HCT116 (cell line): ENCODE measurements around the gene NPNT. TPM values are rescaled to one million over a fixed set of nuclear protein-coding genes. Genes with fewer than 3 reads are reported as not detected.

Source experiments
- ATAC-seq: fragments of 200-7000 bp; cut with Tn5 transposase; 2 replicates; pipeline ENCODE4 v1.9.1; 2020; ENCODE audit warnings: mild to moderate bottlenecking, moderate library complexity
- BruUV-seq: library from RNA; stranded (reverse); fragments of 400-500 nt; replicated peaks from 2 replicates; lab custom pipeline; 2021; lab: Mats Ljungman, UMichigan
- CTCF ChIA-PET: fragments of 300-600 bp; sonication (Branson Sonifier 250); formaldehyde crosslinking; loops from one replicate; lab custom pipeline; 2021; ENCODE audit warnings: antibody characterized with exemption; lab: Charles Lee
- POLR2A ChIA-PET: fragments of 300-600, 350-600 bp; sonication (Branson Sonifier 250); formaldehyde crosslinking; loops from one replicate; lab custom pipeline; 2021; ENCODE audit warnings: antibody characterized with exemption; lab: Charles Lee
- RAD21 ChIA-PET, 2 experiments: fragments of 300-600 bp; sonication (Branson Sonifier 250); formaldehyde crosslinking; loops; one replicate each; lab custom pipeline; 2023; ENCODE audit warnings: low total read pairs in 2 of 2; ENCODE audit not compliant: uncharacterized antibody in 2 of 2, unreplicated experiment in 2 of 2, low non-redundant PET in 1 of 2; lab: Charles Lee
- DNase-seq: peaks from one replicate; pipeline ENCODE4 v3.0.0-alpha.2; 2010; ENCODE audit warnings: low read depth, low spot score
- H2AFZ ChIP-seq: fragments of 200-600 bp; shearing (Covaris generic), sonication (generic); 2 replicates; pipeline ENCODE4 v1.6.1; 2017; ENCODE audit warnings: low read depth, mixed run types, mixed read lengths, antibody characterized with exemption, low read length; ENCODE audit not compliant: poor library complexity, severe bottlenecking
- H3K27ac ChIP-seq: 2 replicates; pipeline ENCODE4 v1.5.1; 2012; ENCODE audit warnings: low read depth, low read length
- H3K27me3 ChIP-seq: fragments of 200-600 bp; sonication (generic); 2 replicates; pipeline ENCODE4 v1.6.1; 2016; ENCODE audit warnings: mixed run types, low read length, mixed read lengths; ENCODE audit not compliant: insufficient read depth
- H3K36me3 ChIP-seq, 2 experiments: fragments of 200-500 bp in 1 of 2; fragments of 200-600 bp in 1 of 2; sonication (Bioruptor generic) in 1 of 2; sonication (generic) in 1 of 2; 2 replicates each; pipeline versions ENCODE4 v1.5.1 to v1.6.1; 2014 to 2016; ENCODE audit warnings: low read length in 2 of 2, inconsistent platforms in 1 of 2, mixed read lengths in 1 of 2, mixed run types in 1 of 2; ENCODE audit not compliant: insufficient read depth in 2 of 2, control insufficient read depth in 1 of 2
- H3K4me1 ChIP-seq, 2 experiments: fragments of 200-600 bp in 1 of 2; sonication (generic) in 1 of 2; 2 replicates each; pipeline versions ENCODE4 v1.5.1 to v1.6.1; 2012 to 2017; ENCODE audit warnings: low read length in 2 of 2, inconsistent platforms in 1 of 2, mild to moderate bottlenecking in 1 of 2, mixed read lengths in 1 of 2, mixed run types in 1 of 2, moderate library complexity in 1 of 2; ENCODE audit not compliant: insufficient read depth in 2 of 2, control insufficient read depth in 1 of 2
- H3K4me2 ChIP-seq: fragments of 200-600 bp; sonication (generic); 2 replicates; pipeline ENCODE4 v1.6.1; 2017; ENCODE audit warnings: mixed run types, low read length, mixed read lengths
- H3K4me3 ChIP-seq, 2 experiments: fragments of 200-600 bp in 1 of 2; sonication (generic) in 1 of 2; replicated peaks in 1 of 2; 2 replicates each; pipeline ENCODE4 v1.5.1; 2011 to 2016; ENCODE audit warnings: low read length in 2 of 2, control low read depth in 1 of 2, low read depth in 1 of 2, mild to moderate bottlenecking in 1 of 2, mixed read lengths in 1 of 2, mixed run types in 1 of 2
- H3K79me2 ChIP-seq: fragments of 200-600 bp; sonication (generic); 2 replicates; pipeline ENCODE4 v1.6.1; 2017; ENCODE audit warnings: mild to moderate bottlenecking, mixed run types, low read length, moderate library complexity, mixed read lengths; ENCODE audit not compliant: insufficient read depth
- H3K9ac ChIP-seq: fragments of 200-600 bp; sonication (generic); 2 replicates; pipeline ENCODE4 v1.6.1; 2016; ENCODE audit warnings: low read length, mixed read lengths
- H3K9me2 ChIP-seq: fragments of 200-600 bp; sonication (generic), shearing (Covaris generic); 2 replicates; pipeline ENCODE4 v1.6.1; 2017; ENCODE audit warnings: mixed run types, mild to moderate bottlenecking, moderate library complexity; ENCODE audit not compliant: insufficient read depth
- H3K9me3 ChIP-seq, 2 experiments: fragments of 200-500 bp in 1 of 2; fragments of 200-600 bp in 1 of 2; sonication (Bioruptor generic) in 1 of 2; sonication (generic) in 1 of 2; 2 replicates each; pipeline ENCODE4 v1.6.1; 2014 to 2017; ENCODE audit warnings: low read length in 2 of 2, mixed read lengths in 2 of 2, inconsistent platforms in 1 of 2, low read depth in 1 of 2, mild to moderate bottlenecking in 1 of 2, mixed run types in 1 of 2, moderate library complexity in 1 of 2; ENCODE audit not compliant: control insufficient read depth in 1 of 2, insufficient read depth in 1 of 2
- H4K20me1 ChIP-seq: fragments of 200-600 bp; sonication (generic), shearing (Covaris generic); 2 replicates; pipeline ENCODE4 v1.6.1; 2017; ENCODE audit warnings: mixed run types, mild to moderate bottlenecking, moderate library complexity; ENCODE audit not compliant: insufficient read depth
- CBX3 ChIP-seq: IDR thresholded peaks from 2 replicates; pipeline ENCODE4 v1.6.1; 2012; ENCODE audit warnings: low read depth
- CEBPB ChIP-seq: IDR thresholded peaks from 2 replicates; pipeline ENCODE4 v1.6.1; 2012; ENCODE audit warnings: low read depth
- EZH2 ChIP-seq: fragments of 200-600 bp; sonication (generic); IDR thresholded peaks from 2 replicates; pipeline ENCODE4 v1.6.1; 2017; ENCODE audit warnings: antibody characterized with exemption, mixed run types
- REST ChIP-seq: IDR thresholded peaks from 2 replicates; pipeline ENCODE4 v1.6.1; 2012; ENCODE audit warnings: low read depth
- intact Hi-C: fragments of 100-400 bp; cut with micrococcal nuclease; formaldehyde crosslinking; loops from 2 replicates; pipeline ENCODE4 v1.10.0; 2022
- total RNA-seq: library from RNA; stranded (reverse); gene quantifications from one replicate; pipeline ENCODE4 v1.2.1, GENCODE V29; 2021; ENCODE audit not compliant: unreplicated experiment

Gene NPNT
- total RNA-seq, 1 experiment from 2014 or later, result 15.8 TPM

- H3K79me2 ChIP-seq, result no peaks in the 10 kb centered on the region
- ChIA-PET RAD21 (no interaction called here), CTCF (no interaction called here), POLR2A (no interaction called here)
- no peaks in the 10 kb centered on the region for H3K9me2 ChIP-seq
- H3K27ac ChIP-seq, result no peak overlapping the region
- BruUV-seq, result no TSS peak
- no peak for ATAC-seq
- DNase-seq, result no peak
- H4K20me1 ChIP-seq, result no peaks in the 10 kb centered on the region
- no peak overlapping the region for H3K4me2 ChIP-seq
- TF ChIP-seq CBX3 (no peak), EZH2 (no peak), CEBPB (no peak)
- no peak overlapping the region for H3K4me3 ChIP-seq
- no peak overlapping the region for H2AFZ ChIP-seq
- H3K4me1 ChIP-seq, result no peaks in the 10 kb centered on the region
- H3K9me3 ChIP-seq, result no peaks in the 10 kb centered on the region
- no peaks in the 10 kb centered on the region for H3K36me3 ChIP-seq
- intact Hi-C loops, result no loop called here
- H3K9ac ChIP-seq, result no peak overlapping the region
- no peaks in the 10 kb centered on the region for H3K27me3 ChIP-seq
Observed at GRCh38 chr4:105998171-105999063, 103.1 kb downstream of the NPNT start.

- no peak for DNase-seq
- TF ChIP-seq REST, result no peak
- no peak for ATAC-seq
- Histone ChIP-seq H2AFZ (no peak overlapping the region), H3K9ac (no peak overlapping the region), H3K79me2 (no peaks in the 10 kb centered on the region), H3K27ac (no peak overlapping the region), H3K9me3 (no peaks in the 10 kb centered on the region), H3K4me1 (no peaks in the 10 kb centered on the region), H3K27me3 (no peaks in the 10 kb centered on the region), H3K4me2 (no peak overlapping the region), H3K4me3 (no peak overlapping the region), H4K20me1 (no peaks in the 10 kb centered on the region), H3K36me3 (no peaks in the 10 kb centered on the region), H3K9me2 (no peaks in the 10 kb centered on the region)
- ChIA-PET POLR2A (no interaction called here), RAD21 (no interaction called here), CTCF (no interaction called here)
- no TSS peak for BruUV-seq
- intact Hi-C loops, result no loop called here
Observed at GRCh38 chr4:106002994-106003393, 107.7 kb downstream of the NPNT start.
